Measurements from ENCODE around the gene PCDHB12.
"Not testable (repeated sequence)": the region's sequence is repeated elsewhere in the genome, so short reads cannot be mapped to it uniquely, and the experiment has no call there.

The PCDHB12 gene

DNA sequence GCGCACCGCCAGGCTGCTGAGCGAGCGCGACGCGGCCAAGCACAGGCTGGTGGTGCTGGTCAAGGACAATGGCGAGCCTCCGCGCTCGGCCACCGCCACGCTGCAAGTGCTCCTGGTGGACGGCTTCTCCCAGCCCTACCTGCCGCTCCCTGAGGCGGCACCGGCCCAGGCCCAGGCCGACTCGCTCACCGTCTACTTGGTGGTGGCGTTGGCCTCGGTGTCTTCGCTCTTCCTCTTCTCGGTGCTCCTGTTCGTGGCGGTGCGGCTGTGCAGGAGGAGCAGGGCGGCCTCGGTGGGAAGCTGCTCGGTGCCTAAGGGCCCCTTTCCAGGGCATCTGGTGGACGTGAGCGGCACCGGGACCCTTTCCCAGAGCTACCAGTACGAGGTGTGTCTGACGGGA is 6.9 kb upstream of the PCDHB12 start:
- DNase-seq (ENCODE audit: low read depth, low spot score) = not testable (repeated sequence)

DNA sequence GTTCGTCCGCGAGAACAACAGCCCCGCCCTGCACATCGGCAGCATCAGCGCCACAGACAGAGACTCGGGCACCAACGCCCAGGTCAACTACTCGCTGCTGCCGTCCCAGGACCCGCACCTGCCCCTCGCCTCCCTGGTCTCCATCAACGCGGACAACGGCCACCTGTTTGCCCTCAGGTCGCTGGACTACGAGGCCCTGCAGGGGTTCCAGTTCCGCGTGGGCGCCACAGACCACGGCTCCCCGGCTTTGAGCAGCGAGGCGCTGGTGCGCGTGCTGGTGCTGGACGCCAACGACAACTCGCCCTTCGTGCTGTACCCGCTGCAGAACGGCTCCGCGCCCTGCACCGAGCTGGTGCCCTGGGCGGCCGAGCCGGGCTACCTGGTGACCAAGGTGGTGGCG is 1.8 kb downstream of the PCDHB12 start:
- not testable (repeated sequence) for DNase-seq (ENCODE audit: low read depth, low spot score)

DNA sequence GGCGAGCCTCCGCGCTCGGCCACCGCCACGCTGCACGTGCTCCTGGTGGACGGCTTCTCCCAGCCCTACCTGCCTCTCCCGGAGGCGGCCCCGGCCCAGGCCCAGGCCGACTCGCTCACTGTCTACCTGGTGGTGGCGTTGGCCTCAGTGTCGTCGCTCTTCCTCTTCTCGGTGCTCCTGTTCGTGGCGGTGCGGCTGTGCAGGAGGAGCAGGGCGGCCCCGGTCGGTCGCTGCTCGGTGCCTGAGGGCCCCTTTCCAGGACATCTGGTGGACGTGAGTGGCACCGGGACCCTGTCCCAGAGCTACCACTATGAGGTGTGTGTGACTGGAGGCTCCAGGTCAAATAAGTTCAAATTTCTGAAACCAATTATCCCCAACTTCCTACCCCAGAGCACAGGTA is 2.3 kb downstream of the PCDHB12 start:
- not testable (repeated sequence) for DNase-seq (ENCODE audit: low read depth, low spot score)

DNA sequence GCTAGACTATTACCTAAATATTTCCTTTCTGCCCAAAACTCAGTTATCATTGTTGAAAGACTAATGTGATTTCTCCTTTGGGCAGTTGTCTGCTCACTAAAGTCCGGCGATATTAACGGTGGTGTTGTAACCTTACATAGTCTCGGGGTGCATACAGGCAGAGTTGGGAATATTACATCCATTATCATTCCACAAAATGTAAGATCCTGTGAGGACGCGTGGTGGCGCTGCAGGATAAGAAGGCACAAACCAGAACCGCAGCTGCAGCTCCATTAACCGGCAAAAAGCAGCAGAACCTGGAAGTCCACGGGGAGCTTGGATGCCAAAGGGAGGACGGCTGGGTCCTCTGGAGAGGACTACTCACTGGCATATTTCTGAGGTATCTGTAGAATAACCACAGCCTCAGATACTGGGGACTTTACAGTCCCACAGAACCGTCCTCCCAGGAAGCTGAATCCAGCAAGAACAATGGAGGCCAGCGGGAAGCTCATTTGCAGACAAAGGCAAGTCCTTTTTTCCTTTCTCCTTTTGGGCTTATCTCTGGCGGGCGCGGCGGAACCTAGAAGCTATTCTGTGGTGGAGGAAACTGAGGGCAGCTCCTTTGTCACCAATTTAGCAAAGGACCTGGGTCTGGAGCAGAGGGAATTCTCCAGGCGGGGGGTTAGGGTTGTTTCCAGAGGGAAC is 5.3 kb downstream of the PCDHB12 start, which contains the start of gene PCDHB13:
TSS of gene PCDHB13 (plus strand) at position 264 of the 684 bp plus-strand sequence. CDS start at position 469, 205 bp downstream.
- DNase-seq (ENCODE audit: low read depth, low spot score) = peak; percentile 62

DNA sequence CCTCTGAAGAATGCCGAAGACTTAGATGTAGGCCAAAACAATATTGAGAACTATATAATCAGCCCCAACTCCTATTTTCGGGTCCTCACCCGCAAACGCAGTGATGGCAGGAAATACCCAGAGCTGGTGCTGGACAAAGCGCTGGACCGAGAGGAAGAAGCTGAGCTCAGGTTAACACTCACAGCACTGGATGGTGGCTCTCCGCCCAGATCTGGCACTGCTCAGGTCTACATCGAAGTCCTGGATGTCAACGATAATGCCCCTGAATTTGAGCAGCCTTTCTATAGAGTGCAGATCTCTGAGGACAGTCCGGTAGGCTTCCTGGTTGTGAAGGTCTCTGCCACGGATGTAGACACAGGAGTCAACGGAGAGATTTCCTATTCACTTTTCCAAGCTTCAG is 6.1 kb downstream of the PCDHB12 start:
- DNase-seq (ENCODE audit: low read depth, low spot score) = not testable (repeated sequence)

DNA sequence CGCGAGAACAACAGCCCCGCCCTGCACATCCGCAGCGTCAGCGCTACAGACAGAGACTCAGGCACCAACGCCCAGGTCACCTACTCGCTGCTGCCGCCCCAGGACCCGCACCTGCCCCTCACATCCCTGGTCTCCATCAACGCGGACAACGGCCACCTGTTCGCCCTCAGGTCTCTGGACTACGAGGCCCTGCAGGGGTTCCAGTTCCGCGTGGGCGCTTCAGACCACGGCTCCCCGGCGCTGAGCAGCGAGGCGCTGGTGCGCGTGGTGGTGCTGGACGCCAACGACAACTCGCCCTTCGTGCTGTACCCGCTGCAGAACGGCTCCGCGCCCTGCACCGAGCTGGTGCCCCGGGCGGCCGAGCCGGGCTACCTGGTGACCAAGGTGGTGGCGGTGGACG is 7.0 kb downstream of the PCDHB12 start:
- DNase-seq (ENCODE audit: low read depth, low spot score) = not testable (repeated sequence)

DNA sequence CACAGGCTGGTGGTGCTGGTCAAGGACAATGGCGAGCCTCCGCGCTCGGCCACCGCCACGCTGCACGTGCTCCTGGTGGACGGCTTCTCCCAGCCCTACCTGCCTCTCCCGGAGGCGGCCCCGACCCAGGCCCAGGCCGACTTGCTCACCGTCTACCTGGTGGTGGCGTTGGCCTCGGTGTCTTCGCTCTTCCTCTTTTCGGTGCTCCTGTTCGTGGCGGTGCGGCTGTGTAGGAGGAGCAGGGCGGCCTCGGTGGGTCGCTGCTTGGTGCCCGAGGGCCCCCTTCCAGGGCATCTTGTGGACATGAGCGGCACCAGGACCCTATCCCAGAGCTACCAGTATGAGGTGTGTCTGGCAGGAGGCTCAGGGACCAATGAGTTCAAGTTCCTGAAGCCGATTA is 7.5 kb downstream of the PCDHB12 start:
- not testable (repeated sequence) for DNase-seq (ENCODE audit: low read depth, low spot score)

DNA sequence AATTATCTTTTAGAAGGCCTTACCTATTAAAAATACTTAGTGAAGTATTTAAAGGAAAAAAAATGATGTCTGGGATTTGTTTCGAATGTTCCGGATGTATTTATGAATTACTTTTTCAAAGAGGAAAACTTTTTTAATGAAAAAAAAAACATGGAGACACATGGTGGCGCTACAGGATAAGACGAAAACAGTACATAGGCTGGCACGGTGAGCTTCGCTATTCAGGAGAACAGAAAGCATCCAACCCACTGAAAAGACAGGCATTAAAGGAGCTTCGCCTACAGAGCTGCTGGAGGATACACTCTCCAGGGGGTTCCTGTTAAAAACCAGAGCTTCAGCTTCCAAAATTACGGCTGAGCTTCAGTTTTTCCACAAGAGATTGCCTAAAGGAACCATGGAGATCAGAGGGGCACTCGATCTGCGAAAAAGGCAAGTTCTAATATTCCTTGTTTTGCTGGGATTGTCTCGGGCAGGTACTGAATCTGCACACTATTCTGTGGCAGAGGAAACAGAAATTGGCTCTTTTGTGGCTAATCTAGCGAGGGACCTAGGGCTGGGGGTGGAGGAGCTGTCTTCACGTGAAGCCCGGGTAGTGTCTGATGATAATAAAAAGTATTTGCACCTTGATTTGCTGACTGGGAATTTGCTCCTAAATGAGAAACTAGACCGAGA is 14.7 kb downstream of the PCDHB12 start, which contains the start of gene PCDHB14:
TSS of gene PCDHB14 (plus strand) at position 232 of the 672 bp plus-strand sequence. CDS start at position 395, 163 bp downstream.
- peak; percentile 46 for DNase-seq (ENCODE audit: low read depth, low spot score)

DNA sequence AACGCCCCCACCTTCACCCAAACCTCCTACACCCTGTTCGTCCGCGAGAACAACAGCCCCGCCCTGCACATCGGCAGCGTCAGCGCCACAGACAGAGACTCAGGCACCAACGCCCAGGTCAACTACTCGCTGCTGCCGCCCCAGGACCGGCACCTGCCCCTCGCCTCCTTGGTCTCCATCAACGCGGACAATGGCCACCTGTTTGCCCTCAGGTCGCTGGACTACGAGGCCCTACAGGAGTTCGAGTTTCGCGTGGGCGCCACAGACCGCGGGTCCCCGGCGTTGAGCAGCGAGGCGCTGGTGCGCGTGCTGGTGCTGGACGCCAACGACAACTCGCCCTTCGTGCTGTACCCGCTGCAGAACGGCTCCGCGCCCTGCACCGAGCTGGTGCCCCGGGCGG is 16.3 kb downstream of the PCDHB12 start:
- DNase-seq (ENCODE audit: low read depth, low spot score) = not testable (repeated sequence)

DNA sequence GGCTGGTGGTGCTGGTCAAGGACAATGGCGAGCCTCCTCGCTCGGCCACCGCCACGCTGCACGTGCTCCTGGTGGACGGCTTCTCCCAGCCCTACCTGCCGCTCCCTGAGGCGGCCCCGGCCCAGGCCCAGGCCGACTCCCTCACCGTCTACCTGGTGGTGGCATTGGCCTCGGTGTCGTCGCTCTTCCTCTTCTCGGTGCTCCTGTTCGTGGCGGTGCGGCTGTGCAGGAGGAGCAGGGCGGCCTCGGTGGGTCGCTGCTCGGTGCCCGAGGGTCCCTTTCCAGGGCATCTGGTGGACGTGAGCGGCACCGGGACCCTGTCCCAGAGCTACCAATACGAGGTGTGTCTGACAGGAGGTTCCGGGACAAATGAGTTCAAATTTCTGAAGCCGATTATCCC is 16.9 kb downstream of the PCDHB12 start:
- not testable (repeated sequence) for DNase-seq (ENCODE audit: low read depth, low spot score)

DNA sequence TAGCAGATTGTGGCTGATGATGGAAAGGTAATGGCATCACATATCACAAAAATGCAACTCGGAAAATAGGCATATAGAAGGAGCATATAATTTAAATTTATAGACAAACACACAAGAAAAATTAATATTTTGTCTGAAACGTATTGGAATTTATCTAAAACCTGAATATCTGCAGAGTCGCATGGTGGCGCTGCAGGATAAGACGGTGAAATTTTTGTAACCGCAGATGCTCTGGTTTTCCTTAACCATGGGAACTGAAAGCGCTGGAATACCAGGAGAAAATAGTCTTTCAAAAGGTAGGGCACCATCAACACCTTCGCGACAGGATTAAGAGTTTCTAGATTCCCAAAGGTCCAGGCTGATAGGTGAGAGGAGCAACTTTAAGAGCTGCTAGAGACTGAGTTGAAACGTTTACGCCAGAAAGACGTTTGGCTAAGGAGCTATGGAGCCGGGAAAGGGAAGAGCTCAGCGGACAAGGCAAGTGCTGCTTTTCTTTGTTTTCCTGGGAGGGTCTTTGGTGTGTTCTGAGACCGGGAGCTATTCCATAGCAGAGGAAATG is 25.7 kb downstream of the PCDHB12 start:
- DNase-seq (ENCODE audit: low read depth, low spot score) = no peak

DNA sequence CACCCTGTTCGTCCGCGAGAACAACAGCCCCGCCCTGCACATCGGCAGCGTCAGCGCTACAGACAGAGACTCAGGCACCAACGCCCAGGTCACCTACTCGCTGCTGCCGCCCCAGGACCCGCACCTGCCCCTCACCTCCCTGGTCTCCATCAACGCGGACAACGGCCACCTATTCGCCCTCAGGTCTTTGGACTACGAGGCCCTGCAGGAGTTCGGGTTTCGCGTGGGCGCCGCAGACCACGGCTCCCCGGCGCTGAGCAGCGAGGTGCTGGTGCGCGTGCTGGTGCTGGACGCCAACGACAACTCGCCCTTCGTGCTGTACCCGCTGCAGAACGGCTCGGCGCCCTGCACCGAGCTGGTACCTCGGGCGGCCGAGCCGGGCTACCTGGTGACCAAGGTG is 27.4 kb downstream of the PCDHB12 start:
- not testable (repeated sequence) for DNase-seq (ENCODE audit: low read depth, low spot score)

DNA sequence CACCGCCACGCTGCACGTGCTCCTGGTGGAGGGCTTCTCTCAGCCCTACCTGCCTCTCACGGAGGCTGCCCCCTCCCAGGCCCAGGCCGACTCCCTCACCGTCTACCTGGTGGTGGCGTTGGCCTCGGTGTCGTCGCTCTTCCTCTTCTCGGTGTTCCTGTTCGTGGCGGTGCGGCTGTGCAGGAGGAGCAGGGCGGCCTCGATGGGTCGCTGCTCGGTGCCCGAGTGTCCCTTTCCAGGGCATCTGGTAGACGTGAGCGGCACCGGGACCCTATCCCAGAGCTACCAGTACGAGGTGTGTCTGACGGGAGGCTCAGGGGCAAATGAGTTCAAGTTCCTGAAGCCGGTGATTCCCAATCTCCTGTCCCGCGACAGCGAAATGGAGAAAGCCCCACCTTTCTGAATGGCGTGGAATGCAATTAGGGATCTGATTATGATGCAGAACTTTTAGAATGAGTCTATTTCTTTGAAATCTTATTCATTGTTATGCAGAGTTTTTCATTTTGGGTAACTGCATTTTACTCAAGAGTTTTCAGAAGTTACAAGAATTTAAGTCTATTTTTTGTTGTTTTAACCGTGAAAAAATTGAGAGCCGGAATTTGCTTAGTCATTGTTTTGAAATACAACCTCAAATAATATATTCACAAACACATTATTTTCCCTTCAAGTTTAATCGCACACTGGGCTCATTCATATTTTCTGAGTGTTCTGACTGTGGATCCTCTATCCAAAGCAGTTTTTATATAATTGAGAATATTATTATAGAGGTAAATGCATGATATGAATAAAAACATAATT is 28.2 kb downstream of the PCDHB12 start:
- no peak for DNase-seq (ENCODE audit: low read depth, low spot score)

DNA sequence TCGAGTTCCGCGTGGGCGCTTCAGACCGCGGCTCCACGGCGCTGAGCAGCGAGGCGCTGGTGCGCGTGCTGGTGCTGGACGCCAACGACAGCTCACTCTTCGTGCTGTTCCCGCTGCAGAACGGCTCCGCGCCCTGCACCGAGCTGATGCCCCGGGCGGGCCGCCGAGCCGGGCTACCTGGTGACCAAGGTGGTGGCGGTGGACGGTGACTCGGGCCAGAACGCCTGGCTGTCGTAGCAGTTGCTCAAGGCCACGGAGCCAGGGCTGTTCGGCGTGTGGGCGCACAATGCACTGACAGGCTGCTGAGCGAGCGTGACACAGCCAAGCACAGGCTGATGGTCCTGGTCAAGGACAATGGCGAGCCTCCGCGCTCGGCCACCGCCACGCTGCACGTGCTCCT is 33.0 kb downstream of the PCDHB12 start:
- no peak for DNase-seq (ENCODE audit: low read depth, low spot score)

DNA sequence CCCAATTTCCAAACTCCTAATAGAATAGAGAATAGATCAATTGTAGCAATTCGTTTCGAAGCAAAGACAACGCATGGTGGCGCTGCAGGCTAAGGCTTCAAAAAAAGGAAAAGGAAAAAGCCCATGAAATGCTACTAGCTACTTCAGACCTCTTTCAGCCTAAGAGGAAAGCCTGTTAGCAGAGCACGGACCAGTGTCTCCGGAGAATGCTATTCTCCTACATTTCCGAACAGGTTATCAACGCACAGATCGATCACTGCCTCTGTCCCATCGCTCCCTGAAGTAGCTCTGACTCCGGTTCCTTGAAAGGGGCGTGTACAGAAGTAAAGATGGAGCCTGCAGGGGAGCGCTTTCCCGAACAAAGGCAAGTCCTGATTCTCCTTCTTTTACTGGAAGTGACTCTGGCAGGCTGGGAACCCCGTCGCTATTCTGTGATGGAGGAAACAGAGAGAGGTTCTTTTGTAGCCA is 36.8 kb downstream of the PCDHB12 start, which contains the start of gene PCDHB15:
TSS of gene PCDHB15 (plus strand) at position 146 of the 468 bp plus-strand sequence. CDS start at position 330, 184 bp downstream.
- peak; percentile 50 for DNase-seq (ENCODE audit: low read depth, low spot score)

DNA sequence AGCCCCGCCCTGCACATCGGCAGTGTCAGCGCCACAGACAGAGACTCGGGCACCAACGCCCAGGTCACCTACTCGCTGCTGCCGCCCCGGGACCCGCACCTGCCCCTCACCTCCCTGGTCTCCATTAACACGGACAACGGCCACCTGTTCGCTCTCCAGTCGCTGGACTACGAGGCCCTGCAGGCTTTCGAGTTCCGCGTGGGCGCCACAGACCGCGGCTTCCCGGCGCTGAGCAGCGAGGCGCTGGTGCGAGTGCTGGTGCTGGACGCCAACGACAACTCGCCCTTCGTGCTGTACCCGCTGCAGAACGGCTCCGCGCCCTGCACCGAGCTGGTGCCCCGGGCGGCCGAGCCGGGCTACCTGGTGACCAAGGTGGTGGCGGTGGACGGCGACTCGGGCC is 38.5 kb downstream of the PCDHB12 start:
- DNase-seq (ENCODE audit: low read depth, low spot score) = not testable (repeated sequence)

DNA sequence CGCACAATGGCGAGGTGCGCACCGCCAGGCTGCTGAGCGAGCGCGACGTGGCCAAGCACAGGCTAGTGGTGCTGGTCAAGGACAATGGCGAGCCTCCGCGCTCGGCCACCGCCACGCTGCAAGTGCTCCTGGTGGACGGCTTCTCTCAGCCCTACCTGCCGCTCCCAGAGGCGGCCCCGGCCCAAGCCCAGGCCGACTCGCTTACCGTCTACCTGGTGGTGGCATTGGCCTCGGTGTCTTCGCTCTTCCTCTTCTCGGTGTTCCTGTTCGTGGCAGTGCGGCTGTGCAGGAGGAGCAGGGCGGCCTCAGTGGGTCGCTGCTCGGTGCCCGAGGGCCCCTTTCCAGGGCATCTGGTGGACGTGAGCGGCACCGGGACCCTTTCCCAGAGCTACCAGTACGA is 38.9 kb downstream of the PCDHB12 start:
- DNase-seq (ENCODE audit: low read depth, low spot score) = not testable (repeated sequence)

DNA sequence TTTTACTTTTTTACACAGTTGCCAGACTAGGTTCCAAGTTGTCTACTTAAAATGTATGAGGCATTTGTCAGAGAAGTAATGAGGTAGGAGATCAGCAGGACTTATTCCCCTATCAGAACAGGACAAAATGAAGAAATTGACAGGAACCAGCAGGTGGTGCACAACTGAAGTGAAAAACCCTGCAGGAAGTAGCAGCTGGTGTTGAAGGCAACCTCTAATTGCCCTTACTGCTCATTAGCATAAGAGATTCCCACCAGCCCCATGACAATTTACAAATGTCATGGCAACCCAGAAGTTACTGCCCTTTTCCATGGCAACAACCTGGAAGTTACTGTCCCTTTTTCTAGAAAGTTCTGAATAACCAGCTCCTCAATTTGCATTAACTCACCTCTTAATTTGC is 42.1 kb downstream of the PCDHB12 start:
- DNase-seq (ENCODE audit: low read depth, low spot score) = no peak

DNA sequence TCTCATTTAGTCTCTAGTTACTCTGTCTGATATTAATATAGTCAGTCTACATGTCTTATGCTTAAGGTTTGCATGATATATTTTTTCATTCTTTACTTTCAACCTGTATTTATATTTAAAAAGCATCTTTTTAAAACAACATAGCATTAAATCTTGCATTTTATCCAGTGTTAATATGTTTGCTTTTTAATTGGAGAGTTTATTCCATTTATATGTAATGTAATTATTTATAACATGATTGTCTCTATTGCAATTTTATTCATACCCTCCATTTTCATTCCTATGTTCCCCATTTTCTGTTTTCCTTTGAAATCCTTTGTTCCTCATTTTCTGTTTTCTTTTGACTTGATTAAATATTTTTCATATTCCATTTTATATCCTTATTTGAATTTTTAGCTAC is 49.9 kb downstream of the PCDHB12 start:
- no peak for DNase-seq (ENCODE audit: low read depth, low spot score)

DNA sequence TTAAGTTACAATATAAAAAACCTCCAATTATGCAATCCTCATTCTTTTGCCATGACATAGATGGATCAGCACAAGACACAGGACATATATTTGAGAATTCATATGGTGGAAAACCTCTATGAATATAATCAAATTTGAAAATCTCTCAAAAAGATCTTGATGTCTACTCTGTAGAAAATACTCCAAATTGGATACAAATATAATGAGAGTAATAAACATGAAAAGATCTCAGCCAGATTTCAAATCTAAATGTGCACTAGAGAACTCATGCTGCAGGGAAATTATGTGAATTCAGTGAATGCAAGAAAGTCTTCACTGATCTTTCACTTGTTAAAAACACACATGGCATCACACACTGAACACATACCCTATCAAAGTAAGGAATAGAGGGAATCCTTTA is 50.4 kb downstream of the PCDHB12 start:
- no peak for DNase-seq (ENCODE audit: low read depth, low spot score)

DNA sequence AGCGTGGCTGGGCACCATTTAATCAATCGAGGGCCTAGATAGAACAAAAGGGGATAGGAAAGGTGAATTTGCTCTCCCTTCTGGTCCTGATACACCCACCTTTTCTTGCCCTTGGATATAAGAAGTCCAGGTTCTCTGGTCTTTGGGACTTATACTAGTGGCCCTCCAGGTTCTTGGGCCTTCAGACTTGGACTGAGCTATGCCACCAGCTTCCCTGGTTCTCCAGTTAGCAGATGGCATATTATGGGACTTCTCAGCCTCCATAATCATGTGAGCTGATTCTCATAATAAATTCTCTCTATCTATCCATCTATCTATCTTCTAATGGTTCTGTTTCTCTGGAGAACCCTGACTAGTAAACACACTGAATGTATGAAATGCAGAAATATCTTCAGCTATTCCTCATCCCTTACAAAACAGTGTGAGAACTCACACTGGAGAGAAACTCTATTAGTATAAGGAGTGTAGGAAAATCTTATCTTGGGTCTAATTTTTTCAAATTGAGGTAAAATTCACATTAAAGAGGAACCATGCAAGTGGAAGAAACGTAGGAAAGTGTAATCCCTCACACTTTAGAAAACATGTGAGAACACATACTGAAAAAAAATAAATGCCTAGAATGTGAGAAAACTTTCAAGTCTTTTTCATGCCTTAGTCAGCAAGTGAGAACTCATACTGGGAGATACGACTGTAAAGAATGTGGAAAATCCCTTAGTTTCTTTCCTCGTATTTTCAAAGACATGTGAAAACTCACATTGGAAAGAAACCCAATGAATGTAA is 52.1 kb downstream of the PCDHB12 start:
- no peak for DNase-seq (ENCODE audit: low read depth, low spot score)

Data from ELF-1 (cell line).